GM19395 (cell line): ENCODE measurements around the gene CYP4F22.
"Not testable (repeated sequence)": the region's sequence is repeated elsewhere in the genome, so short reads cannot be mapped to it uniquely, and the experiment has no call there.

ENCODE experiments used
- ATAC-seq: cut with Tn5 transposase; IDR thresholded peaks from one replicate; pipeline ENCODE4 v1.9.1; 2021; ENCODE audit warnings: mild to moderate bottlenecking, moderate library complexity; ENCODE audit not compliant: unreplicated experiment

Gene CYP4F22

GRCh38 chr19:15488489-15489226 is 19.7 kb upstream of the CYP4F22 start:
- no peak for ATAC-seq

- ATAC-seq: no peak
These were observed 13.2 kb upstream of the CYP4F22 start for GRCh38 chr19:15495151-15495550.

- ATAC-seq: no peak
These were observed 10.0 kb upstream of the CYP4F22 start for GRCh38 chr19:15498156-15498858.

- no peak for ATAC-seq
These were observed 9.4 kb upstream of the CYP4F22 start for GRCh38 chr19:15498910-15499309.

GRCh38 chr19:15501596-15501995 is 6.7 kb upstream of the CYP4F22 start:
- no peak for ATAC-seq

GRCh38 chr19:15502264-15502663 is 6.1 kb upstream of the CYP4F22 start:
- ATAC-seq: no peak

GRCh38 chr19:15506074-15506571 is 2.2 kb upstream of the CYP4F22 start:
- no peak for ATAC-seq

GRCh38 chr19:15507068-15508034 is 974 bp upstream of the CYP4F22 start:
- ATAC-seq: no peak

GRCh38 chr19:15511671-15512424 is 3.5 kb downstream of the CYP4F22 start:
- no peak for ATAC-seq

GRCh38 chr19:15515227-15515625 is 6.9 kb downstream of the CYP4F22 start:
- ATAC-seq: not testable (repeated sequence)

GRCh38 chr19:15516363-15516762 is 8.0 kb downstream of the CYP4F22 start:
- no peak for ATAC-seq

GRCh38 chr19:15517778-15518177 is 9.5 kb downstream of the CYP4F22 start:
- no peak for ATAC-seq

GRCh38 chr19:15519433-15519976 is 11.2 kb downstream of the CYP4F22 start:
- ATAC-seq: no peak

GRCh38 chr19:15524781-15525180 is 16.5 kb downstream of the CYP4F22 start:
- ATAC-seq: no peak

- ATAC-seq: no peak
These were observed 17.0 kb downstream of the CYP4F22 start for GRCh38 chr19:15525291-15525690.

GRCh38 chr19:15526408-15526807 is 18.1 kb downstream of the CYP4F22 start:
- ATAC-seq: no peak

GRCh38 chr19:15527705-15528104 is 19.4 kb downstream of the CYP4F22 start:
- ATAC-seq: no peak

GRCh38 chr19:15529774-15530372 is 21.5 kb downstream of the CYP4F22 start:
- ATAC-seq: no peak

- ATAC-seq: no peak
These were observed 24.6 kb downstream of the CYP4F22 start for GRCh38 chr19:15532779-15533521.
